IPS-18c (cell line): ENCODE results near the gene SFMBT2.

ENCODE experiments used
- H3K4me3 ChIP-seq: 2 replicates; pipeline ENCODE4 v1.7.0; 2013; ENCODE audit warnings: low read depth, mild to moderate bottlenecking, low read length, moderate library complexity; ENCODE audit not compliant: insufficient read depth
- H3K9me3 ChIP-seq: one replicate; pipeline ENCODE4 v1.6.1; 2013; ENCODE audit warnings: mild to moderate bottlenecking, low read length, moderate library complexity; ENCODE audit not compliant: control insufficient read depth, insufficient read depth

SFMBT2 gene

DNA sequence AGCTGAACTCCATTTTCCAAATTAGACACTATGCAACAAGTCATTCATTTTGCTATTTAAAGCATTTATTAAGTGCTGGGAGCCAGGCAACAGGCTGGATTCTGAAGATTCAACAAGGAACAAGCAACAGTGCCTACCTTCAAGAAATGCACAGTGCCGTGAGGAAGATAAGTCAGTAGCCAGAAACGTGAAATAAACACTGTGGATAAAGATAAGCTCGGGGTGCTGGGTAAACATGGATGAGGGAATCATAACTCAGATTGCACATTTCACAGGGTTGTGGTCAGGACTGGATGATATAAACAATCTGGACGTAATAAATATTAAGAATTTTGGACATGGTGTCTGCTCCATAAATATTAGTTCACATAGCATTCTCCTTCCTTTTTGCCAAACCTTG, 259.3 kb downstream of the SFMBT2 start:
- no peak overlapping the region for H3K4me3 ChIP-seq

DNA sequence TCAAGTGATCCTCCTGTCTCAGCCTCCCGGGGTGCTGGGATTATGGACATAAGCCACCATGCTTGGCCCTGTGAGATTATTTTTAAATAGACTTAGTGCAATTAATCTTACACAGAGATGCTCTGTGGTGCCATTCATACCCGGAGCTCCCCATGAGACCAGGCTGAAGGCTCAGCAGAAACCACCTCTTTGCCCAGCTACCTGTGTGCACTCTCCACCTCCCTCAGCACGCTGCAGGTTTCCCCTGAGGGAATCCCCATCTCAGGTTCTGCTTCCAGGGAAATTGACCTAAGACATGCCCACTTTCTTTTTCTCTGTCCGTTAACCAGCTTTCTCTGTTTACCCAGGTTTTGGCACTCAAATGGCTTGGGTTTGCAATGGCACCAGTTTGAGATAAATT, 260.5 kb downstream of the SFMBT2 start:
- Histone ChIP-seq H3K9me3 (no peaks in the 10 kb centered on the region), H3K4me3 (no peak overlapping the region)

More for the DNA sequence above, 259.3 kb downstream of the SFMBT2 start:
- no peaks in the 10 kb centered on the region for H3K9me3 ChIP-seq

- Histone ChIP-seq H3K4me3 (no peak overlapping the region), H3K9me3 (no peaks in the 10 kb centered on the region)
Measured at GRCh38 chr10:7146189-7146588, 264.6 kb downstream of the SFMBT2 start.

GRCh38 chr10:7136016-7136415, 274.8 kb downstream of the SFMBT2 start:
- Histone ChIP-seq H3K4me3 (no peak overlapping the region), H3K9me3 (no peaks in the 10 kb centered on the region)

DNA sequence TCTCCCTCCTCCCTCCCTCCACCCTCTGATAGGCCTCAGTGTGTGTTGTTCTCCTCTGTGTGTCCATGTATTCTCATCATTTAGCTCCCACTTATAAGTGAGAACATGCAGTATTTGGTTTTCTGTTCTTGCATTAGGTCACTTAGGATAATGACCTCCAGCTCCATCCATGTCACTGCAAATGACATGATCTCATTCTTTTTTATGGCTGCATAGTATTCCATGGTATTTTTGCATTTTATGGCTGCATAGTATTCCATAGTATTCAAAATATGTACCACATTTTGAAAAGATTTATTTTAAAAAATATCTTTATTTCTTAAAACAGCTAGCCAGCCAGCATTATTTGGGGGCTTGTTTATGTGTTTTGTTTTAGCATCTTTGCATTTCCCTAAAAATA, 275.6 kb downstream of the SFMBT2 start:
- H3K9me3 ChIP-seq, result no peaks in the 10 kb centered on the region
- H3K4me3 ChIP-seq, result no peak overlapping the region

GRCh38 chr10:7134448-7134847, 276.4 kb downstream of the SFMBT2 start:
- no peaks in the 10 kb centered on the region for H3K9me3 ChIP-seq
- H3K4me3 ChIP-seq, result no peak overlapping the region

- Histone ChIP-seq H3K4me3 (no peak overlapping the region), H3K9me3 (no peaks in the 10 kb centered on the region)
Measured at GRCh38 chr10:7133958-7134357, 276.9 kb downstream of the SFMBT2 start.

DNA sequence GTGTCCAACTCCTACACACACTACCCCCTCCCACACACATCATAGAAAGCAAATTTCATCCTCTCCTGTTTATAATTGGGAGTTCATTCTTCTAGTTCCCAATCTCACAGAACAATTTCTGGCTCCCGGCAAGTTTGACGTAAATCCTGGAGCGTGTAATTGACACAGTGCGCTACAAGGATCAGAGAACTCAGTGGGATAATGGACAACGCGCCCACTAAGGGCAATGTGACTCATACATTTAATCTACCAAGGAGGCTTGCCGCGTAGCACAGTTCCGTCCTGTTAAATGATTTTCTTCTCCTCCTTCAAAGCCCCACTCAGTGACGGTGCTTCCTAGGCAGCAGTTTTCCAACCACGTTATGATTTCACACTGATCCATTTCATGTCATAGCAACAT, 277.6 kb downstream of the SFMBT2 start:
- H3K4me3 ChIP-seq, result no peak overlapping the region
- H3K9me3 ChIP-seq, result no peaks in the 10 kb centered on the region

DNA sequence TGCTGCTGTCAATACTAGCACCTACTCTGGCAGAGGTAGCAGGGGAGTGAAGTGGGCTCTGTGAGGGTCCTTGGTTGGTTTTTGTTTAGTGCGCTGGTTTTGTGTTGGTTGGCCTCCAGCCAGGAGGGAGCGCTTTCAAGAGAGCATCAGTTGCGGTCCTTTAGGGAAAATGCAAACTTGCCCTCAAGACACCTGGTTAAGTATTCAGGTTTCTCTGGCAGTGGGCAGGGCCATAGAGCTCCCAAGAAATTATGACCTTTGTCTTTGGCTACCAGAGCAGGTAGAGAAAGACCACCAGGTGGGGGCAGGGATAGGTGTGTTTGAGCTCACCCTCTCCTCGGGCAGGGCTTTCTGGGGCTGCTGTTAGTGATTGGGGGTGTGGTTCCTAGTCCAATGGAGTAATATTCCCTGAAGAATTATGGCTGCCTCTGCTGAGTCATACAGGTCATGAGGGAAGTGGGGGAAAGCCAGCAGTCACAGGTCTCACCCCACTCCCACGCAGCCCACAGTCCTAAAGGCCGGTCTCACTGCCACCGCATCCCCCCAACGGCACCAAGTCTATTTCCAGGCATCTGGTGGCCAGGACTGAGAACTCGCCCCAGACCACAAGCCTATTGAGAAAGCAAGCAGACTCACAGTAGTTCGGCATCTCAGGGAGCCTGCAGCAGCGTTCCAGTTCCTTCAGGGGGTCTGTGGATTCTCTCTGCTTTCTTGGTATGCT, 280.5 kb downstream of the SFMBT2 start:
- no peak overlapping the region for H3K4me3 ChIP-seq
- no peaks in the 10 kb centered on the region for H3K9me3 ChIP-seq

- Histone ChIP-seq H3K4me3 (no peak overlapping the region), H3K9me3 (no peaks in the 10 kb centered on the region)
Measured at GRCh38 chr10:7123774-7124173, 287.1 kb downstream of the SFMBT2 start.

DNA sequence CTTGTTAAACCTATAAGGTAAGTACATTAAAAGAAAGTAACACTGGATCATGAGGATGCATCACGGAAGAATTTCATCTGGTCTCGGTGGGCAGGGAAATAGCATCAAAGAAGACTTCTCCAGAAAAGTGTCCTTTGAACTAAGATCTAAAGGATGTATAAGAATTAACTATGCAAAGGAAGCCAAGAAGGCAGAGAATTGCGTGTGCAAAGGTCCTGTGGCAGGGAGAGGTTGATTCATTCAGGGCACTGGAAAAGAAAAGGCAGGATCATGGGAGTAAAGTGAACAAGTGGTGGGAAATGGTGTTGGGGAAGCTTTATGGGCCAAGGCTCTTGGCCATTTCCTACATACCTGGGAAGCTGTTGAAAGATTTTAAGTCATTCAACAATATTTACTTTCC, 288.3 kb downstream of the SFMBT2 start:
- no peak overlapping the region for H3K4me3 ChIP-seq
- no peaks in the 10 kb centered on the region for H3K9me3 ChIP-seq

DNA sequence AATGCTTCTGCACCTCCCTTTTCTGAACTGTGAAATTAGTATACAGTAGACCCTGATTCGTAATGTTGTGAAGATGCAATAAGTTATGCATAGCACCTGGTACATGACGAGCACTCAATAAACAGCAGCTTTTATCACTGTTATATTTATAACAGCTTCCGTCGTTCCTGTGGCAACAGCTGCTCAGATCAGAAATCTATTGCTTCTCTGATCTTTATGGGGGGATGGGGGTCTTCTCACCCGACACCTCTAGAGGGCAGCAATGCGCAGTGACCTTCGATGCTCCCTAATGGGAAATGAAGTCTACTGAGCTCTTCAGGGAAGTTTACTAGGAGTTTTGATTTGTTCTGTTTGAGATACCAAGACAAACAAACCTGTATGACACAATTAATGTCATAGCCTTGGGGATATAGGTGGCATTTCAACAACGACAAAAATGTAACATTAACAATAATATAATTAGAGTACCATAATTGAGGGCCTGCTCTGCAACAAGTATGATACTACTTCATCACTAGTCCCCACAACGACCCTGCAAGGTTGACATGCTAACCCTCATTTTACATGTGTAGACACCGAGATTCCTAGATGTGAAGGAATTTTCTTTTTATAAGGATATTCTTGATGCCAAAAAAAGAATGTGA, 289.6 kb downstream of the SFMBT2 start:
- Histone ChIP-seq H3K4me3 (no peak overlapping the region), H3K9me3 (no peaks in the 10 kb centered on the region)

DNA sequence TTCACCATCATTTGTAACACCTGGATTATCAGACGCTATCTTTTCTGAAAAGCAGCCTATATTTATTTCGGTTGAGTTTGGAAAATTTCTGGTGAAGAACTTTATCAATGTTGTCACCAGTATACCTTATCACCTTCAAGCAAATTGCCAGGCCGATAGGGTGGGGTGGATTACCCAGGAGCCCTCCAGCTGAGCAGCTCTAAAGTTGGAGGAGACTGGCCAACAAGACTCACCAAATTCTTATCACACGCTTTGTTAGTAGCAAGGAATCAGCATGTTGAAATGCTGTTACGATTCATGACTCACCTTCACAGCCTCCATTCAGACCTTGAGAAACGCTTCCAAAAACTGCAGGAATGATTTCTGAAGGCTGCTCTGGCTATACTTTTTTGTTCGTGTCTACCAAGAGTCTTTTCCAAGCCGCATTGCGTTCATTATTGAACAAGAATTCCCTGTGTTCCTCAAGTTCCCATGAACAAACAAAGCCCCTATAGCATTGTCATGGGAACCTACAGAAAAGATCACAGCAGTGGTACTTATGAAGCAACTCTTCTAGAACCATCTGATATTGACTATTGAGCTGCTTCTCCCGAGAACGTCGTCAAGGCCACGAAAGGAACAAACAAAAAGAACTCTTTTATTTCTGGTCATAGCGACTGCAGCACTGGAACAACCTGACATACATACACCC, 291.4 kb downstream of the SFMBT2 start:
- Histone ChIP-seq H3K9me3 (no peaks in the 10 kb centered on the region), H3K4me3 (no peak overlapping the region)

DNA sequence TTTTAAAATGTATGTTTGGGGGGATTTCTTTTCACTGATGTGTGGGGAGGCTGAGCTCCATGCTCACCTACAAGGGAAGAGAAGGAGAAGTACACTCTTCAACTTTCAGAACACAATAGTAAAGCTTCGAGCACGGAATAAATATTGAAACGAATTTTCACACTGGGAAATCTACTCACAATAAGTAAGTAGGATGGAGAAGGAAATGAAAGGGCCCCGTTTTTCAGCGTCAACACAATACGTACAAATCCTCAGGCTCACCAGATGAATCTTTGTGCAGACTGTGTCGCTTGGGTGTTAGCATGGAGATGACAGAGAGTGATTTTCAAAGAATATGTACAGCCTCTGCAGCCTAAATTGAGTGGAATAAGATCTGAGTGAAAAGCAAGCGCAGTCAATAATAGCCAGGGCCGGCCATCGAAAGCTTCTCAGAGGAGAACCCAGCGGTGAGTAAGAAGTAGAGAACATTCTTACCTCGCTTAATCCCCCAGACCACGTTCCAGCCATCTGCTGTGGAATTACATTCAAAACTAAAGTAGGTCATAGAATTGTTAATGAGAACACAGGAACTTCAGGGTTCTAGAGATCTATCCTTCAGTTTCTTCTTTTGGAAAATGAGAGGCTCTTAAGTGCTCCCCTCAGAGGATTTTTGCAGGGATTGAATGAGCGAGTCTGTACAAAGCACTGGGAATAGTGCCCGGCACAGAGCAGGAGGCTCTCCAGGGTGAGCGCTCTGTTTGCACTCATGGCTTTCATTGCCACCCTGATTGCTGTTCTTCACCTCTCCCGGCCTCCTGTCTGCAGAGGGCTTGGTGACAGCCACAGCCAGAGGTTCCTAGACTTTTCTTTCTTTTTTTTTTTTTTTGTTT, 292.8 kb downstream of the SFMBT2 start:
- H3K9me3 ChIP-seq, result no peaks in the 10 kb centered on the region
- no peak overlapping the region for H3K4me3 ChIP-seq

DNA sequence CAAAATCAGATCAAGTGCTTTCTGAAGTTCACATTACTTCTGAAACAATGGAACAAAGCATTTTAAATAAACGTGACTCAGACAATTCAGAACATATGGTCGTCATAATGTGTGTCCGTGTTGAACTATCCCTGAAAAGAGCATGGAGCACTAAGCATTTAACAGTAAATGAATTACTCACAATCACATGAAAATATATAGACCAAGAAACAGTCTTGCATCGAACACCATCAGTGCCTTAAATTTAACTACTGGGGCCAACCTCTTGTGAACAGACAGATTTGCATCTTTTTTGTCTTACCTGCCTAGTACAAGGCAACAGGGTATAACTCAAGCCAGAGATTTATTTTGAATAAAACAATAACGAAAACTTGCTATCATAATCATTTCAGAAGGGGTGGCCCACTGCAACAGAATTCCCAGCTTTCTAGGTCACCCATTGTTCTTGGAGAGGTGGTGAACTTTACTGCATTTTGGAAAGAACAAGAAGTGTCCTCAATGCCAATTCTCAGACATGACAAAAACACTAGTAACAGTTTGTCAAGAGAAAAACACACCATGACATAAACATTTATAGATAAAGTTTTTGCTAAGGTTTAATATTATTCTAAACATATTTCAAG, 293.5 kb downstream of the SFMBT2 start:
- Histone ChIP-seq H3K4me3 (no peak overlapping the region), H3K9me3 (no peaks in the 10 kb centered on the region)

- Histone ChIP-seq H3K4me3 (no peak overlapping the region), H3K9me3 (no peaks in the 10 kb centered on the region)
Measured at GRCh38 chr10:7111561-7111960, 299.3 kb downstream of the SFMBT2 start.

DNA sequence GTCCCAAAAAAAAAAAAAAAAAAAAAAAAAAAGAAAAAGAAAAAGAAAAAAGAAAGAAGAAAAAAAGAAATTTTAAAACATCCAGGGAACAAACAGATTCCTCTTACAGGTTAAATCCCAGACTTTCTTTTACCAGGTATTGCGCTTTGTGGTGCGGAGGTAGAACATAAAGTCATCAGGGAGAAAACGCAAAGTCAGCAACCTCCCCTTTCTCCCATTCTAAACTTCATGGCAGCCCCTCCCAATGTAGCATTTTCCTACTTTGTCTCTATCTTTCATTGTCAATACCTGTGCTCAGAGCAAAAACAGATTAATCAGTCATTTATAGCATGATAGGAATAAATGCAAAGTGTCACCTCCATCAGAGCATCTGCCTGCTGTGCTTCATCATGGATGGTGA, 299.7 kb downstream of the SFMBT2 start:
- Histone ChIP-seq H3K9me3 (no peaks in the 10 kb centered on the region), H3K4me3 (no peak overlapping the region)
